IMR-90 (cell line): ENCODE results near the gene FHL2. TPM values are rescaled to one million over a fixed set of nuclear protein-coding genes. Genes with fewer than 3 reads are reported as not detected.

ENCODE experiments used
- ATAC-seq: fragments of 200-7000 bp; cut with Tn5 transposase; 2 replicates; pipeline ENCODE4 v1.9.1; 2020; ENCODE audit warnings: low read depth, mild to moderate bottlenecking, moderate library complexity
- BruUV-seq: library from RNA; stranded (reverse); fragments of 400-500 nt; replicated peaks from 2 replicates; lab custom pipeline; 2021; lab: Mats Ljungman, UMichigan
- CTCF ChIA-PET: fragments of 300-600 bp; formaldehyde crosslinking; extraction: SDS; loops from one replicate; lab custom pipeline; 2021; ENCODE audit warnings: antibody characterized with exemption; lab: Yijun Ruan, JAX
- POLR2A ChIA-PET: fragments of 300-600 bp; sonication (Branson Sonifier 250); formaldehyde crosslinking; loops from one replicate; lab custom pipeline; 2022; ENCODE audit warnings: antibody characterized with exemption; ENCODE audit not compliant: unreplicated experiment; lab: Charles Lee
- DNase-seq: peaks from one replicate; pipeline ENCODE4 v3.0.0; 2013
- H2AFZ ChIP-seq: replicated peaks from 2 replicates; pipeline ENCODE3; 2013; ENCODE audit warnings: low read length, mild to moderate bottlenecking; ENCODE audit not compliant: poor library complexity
- H2AK5ac ChIP-seq: 2 replicates; pipeline ENCODE4 v1.6.1; 2013; ENCODE audit warnings: low read depth, low read length, inconsistent platforms
- H2AK9ac ChIP-seq: replicated peaks from 2 replicates; pipeline ENCODE3; 2013; ENCODE audit warnings: mild to moderate bottlenecking, low read depth, low read length, moderate library complexity; ENCODE audit not compliant: poor library complexity
- H2BK120ac ChIP-seq: 2 replicates; pipeline ENCODE4 v1.6.1; 2013; ENCODE audit warnings: low read depth, low read length, inconsistent platforms
- H2BK15ac ChIP-seq: 3 replicates; pipeline ENCODE4 v1.6.1; 2013; ENCODE audit warnings: low read depth, low read length, inconsistent platforms
- H2BK20ac ChIP-seq: 2 replicates; pipeline ENCODE4 v1.6.1; 2013; ENCODE audit warnings: low read depth, mild to moderate bottlenecking, inconsistent platforms, low read length, moderate library complexity
- H2BK5ac ChIP-seq: 2 replicates; pipeline ENCODE4 v1.6.1; 2013; ENCODE audit warnings: mild to moderate bottlenecking, low read depth, low read length, inconsistent platforms; ENCODE audit not compliant: poor library complexity, severe bottlenecking
- H3K14ac ChIP-seq: replicated peaks from 2 replicates; pipeline ENCODE4 v1.6.1; 2013; ENCODE audit warnings: low read depth, low read length, inconsistent platforms
- H3K18ac ChIP-seq: 2 replicates; pipeline ENCODE4 v1.6.1; 2013; ENCODE audit warnings: low read depth, low read length, control low read depth
- H3K23ac ChIP-seq: 2 replicates; pipeline ENCODE4 v1.6.1; 2013; ENCODE audit warnings: low read depth, low read length, inconsistent platforms
- H3K27ac ChIP-seq: 2 replicates; pipeline ENCODE4 v1.5.1; 2013; ENCODE audit warnings: mild to moderate bottlenecking, control low read depth, low read length; ENCODE audit not compliant: insufficient read depth
- H3K27me3 ChIP-seq: 2 replicates; pipeline ENCODE4 v1.6.1; 2013; ENCODE audit warnings: low read length; ENCODE audit not compliant: control insufficient read depth, insufficient read depth
- H3K36me3 ChIP-seq: 2 replicates; pipeline ENCODE4 v1.6.1; 2013; ENCODE audit warnings: low read length, mixed read lengths; ENCODE audit not compliant: control insufficient read depth, insufficient read depth
- H3K4ac ChIP-seq: 2 replicates; pipeline ENCODE4 v1.6.1; 2013; ENCODE audit warnings: low read depth, low read length, inconsistent platforms
- H3K4me1 ChIP-seq: 2 replicates; pipeline ENCODE4 v1.6.1; 2013; ENCODE audit warnings: low read length, mixed read lengths; ENCODE audit not compliant: control insufficient read depth, insufficient read depth
- H3K4me2 ChIP-seq: 2 replicates; pipeline ENCODE4 v1.6.1; 2013; ENCODE audit warnings: low read depth, mild to moderate bottlenecking, control low read depth, low read length, moderate library complexity
- H3K4me3 ChIP-seq: 2 replicates; pipeline ENCODE4 v1.5.1; 2013; ENCODE audit warnings: low read depth, mild to moderate bottlenecking, control low read depth, low read length, moderate library complexity; ENCODE audit not compliant: insufficient read depth
- H3K56ac ChIP-seq: 2 replicates; pipeline ENCODE4 v1.6.1; 2013; ENCODE audit warnings: low read length, inconsistent platforms; ENCODE audit not compliant: insufficient read depth; ENCODE audit errors: extremely low read depth
- H3K79me1 ChIP-seq, 2 experiments: 2 replicates each; pipeline ENCODE4 v1.6.1; 2013; ENCODE audit warnings: low read length in 2 of 2, inconsistent platforms in 1 of 2, low read depth in 1 of 2
- H3K9ac ChIP-seq: 2 replicates; pipeline ENCODE4 v1.6.1; 2013; ENCODE audit warnings: low read depth, low read length, control low read depth
- H3K9me1 ChIP-seq: 2 replicates; pipeline ENCODE4 v1.6.1; 2013; ENCODE audit warnings: low read length, inconsistent platforms; ENCODE audit not compliant: insufficient read depth
- H3K9me3 ChIP-seq: 2 replicates; pipeline ENCODE4 v1.6.1; 2013; ENCODE audit warnings: low read length; ENCODE audit not compliant: control insufficient read depth, insufficient read depth
- H4K20me1 ChIP-seq: 2 replicates; pipeline ENCODE4 v1.6.1; 2013; ENCODE audit warnings: low read length, inconsistent platforms; ENCODE audit not compliant: insufficient read depth
- H4K5ac ChIP-seq: 2 replicates; pipeline ENCODE4 v1.6.1; 2013; ENCODE audit warnings: mild to moderate bottlenecking, low read depth, low read length, control low read depth
- H4K8ac ChIP-seq, 2 experiments: 2 replicates each; pipeline ENCODE4 v1.6.1; 2013; ENCODE audit warnings: low read depth in 2 of 2, low read length in 2 of 2, control low read depth in 1 of 2, inconsistent platforms in 1 of 2
- H4K91ac ChIP-seq: 2 replicates; pipeline ENCODE4 v1.6.1; 2013; ENCODE audit warnings: low read depth, low read length, inconsistent platforms; ENCODE audit not compliant: insufficient read depth
- FOS ChIP-seq: fragments of 150-350 bp; IDR thresholded peaks from 2 replicates; pipeline ENCODE4 v1.6.1; 2016; ENCODE audit warnings: low read depth, low read length
- RFX5 ChIP-seq: IDR thresholded peaks from 2 replicates; pipeline ENCODE4 v1.8.0; 2012; ENCODE audit warnings: low read depth, mild to moderate bottlenecking, low read length, moderate library complexity
- WGBS, 2 experiments: methylation state at CpG; one replicate each; pipeline versions ENCODE4 v1.1.5 to v1.1.7; 2013; ENCODE audit warnings: missing lambda C conversion rate in 2 of 2; ENCODE audit not compliant: insufficient read length in 1 of 2; ENCODE audit errors: extremely low coverage in 2 of 2; 5-methylcytosine and 5-hydroxymethylcytosine counted together
- dilution Hi-C: fragments of 300-500 bp; cut with HindIII; formaldehyde crosslinking; loops from one replicate; pipeline ENCODE4 v1.14.3; 2018; ENCODE audit warnings: low sequenced_read_pairs; ENCODE audit not compliant: unreplicated experiment
- in situ Hi-C: fragments of 300-500 bp; cut with MboI; formaldehyde crosslinking; loops from 3 replicates; pipeline ENCODE4 v1.14.3; 2019; ENCODE audit warnings: low sequenced_read_pairs, inconsistent platforms, mixed read lengths
- intact Hi-C: fragments of 100-400 bp; cut with micrococcal nuclease; formaldehyde crosslinking; loops from 2 replicates; pipeline ENCODE4 v1.10.0; 2022
- polyA plus RNA-seq, 3 experiments: library from polyadenylated mRNA; depleted of rRNA; stranded (reverse); fragments of >200 nt; gene quantifications; 2 replicates each; pipeline ENCODE4 v1.2.3, GENCODE V29; 2012; ENCODE audit warnings: low replicate concordance in 1 of 3
- total RNA-seq: library from RNA; depleted of rRNA; stranded (reverse); fragments of >200 nt; gene quantifications from 2 replicates; pipeline ENCODE4 v1.2.3, GENCODE V29; 2012

Gene FHL2
- total and polyA plus RNA-seq, 2 of the 4 experiments (the other 2 are of a cell fraction) = 464 to 550 TPM

DNA sequence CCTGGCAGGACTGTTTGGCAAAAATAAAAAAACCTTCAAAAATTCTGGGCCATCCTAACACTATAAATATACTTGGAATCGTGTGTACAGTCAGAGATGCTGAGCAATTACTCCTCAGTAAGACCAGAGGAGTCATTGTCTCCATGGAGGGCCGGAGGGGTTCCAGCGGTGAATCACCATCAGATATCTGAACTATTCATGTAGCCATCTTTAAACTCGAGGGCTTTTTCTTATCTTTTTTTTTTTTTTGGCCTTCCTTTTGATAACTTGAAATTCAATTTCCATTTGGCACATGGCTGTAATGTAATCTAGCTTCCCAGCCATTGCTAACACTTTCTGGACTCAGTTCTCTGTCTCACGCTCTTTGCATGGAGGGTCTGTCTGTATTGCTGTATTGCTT lies 7.4 kb upstream of the FHL2 start:
- H3K4me3 ChIP-seq = no peak overlapping the region
- peak overlapping the region; percentile 86 for H3K4ac ChIP-seq
- no peak overlapping the region for H3K23ac ChIP-seq
- H2BK5ac ChIP-seq = peak overlapping the region; percentile 94
- no peak overlapping the region for H2AK9ac ChIP-seq
- CTCF ChIA-PET = no interaction called here
- no peaks in the 10 kb centered on the region for H4K20me1 ChIP-seq
- H2BK20ac ChIP-seq = peak overlapping the region; percentile 89; the same call in 1 of the 2 replicates
- in situ Hi-C loops (no loop called here), dilution Hi-C loops (no loop called here), intact Hi-C loops (no loop called here)
- H3K9me3 ChIP-seq = no peaks in the 10 kb centered on the region
- ATAC-seq (peak; percentile 25), DNase-seq (peak; percentile 87)
- no CpG with 5 or more reads among the region's 5 CpGs for WGBS, 2 experiments
- H3K56ac ChIP-seq = peak overlapping the region; percentile 59
- H2AFZ ChIP-seq = no peak overlapping the region
- H3K4me2 ChIP-seq = no peak overlapping the region
- TF ChIP-seq FOS = peak; percentile 46; the same call in 1 of the 2 replicates
- TF ChIP-seq RFX5 = no peak
- no peaks in the 10 kb centered on the region for H3K27me3 ChIP-seq
- H4K91ac ChIP-seq = peak overlapping the region; percentile 75
- peak overlapping the region; percentile 92; the same call in 1 of the 2 replicates for H2AK5ac ChIP-seq
- peak overlapping the region; percentile 80 for H2BK120ac ChIP-seq
- BruUV-seq = no TSS peak
- H4K8ac ChIP-seq = peak overlapping the region; percentile 55 to 78
- H3K4me1 ChIP-seq = peaks cover 30% of the 10 kb centered on the region
- POLR2A ChIA-PET = no interaction called here
- no peak overlapping the region for H3K9ac ChIP-seq
- H2BK15ac ChIP-seq = peak overlapping the region; percentile 71; the same call in 1 of the 3 replicates
- H4K5ac ChIP-seq = peak overlapping the region; percentile 88; the same call in 1 of the 2 replicates
- H3K18ac ChIP-seq = peak overlapping the region; percentile 98
- peak overlapping the region; percentile 91 for H3K14ac ChIP-seq
- no peaks in the 10 kb centered on the region for H3K36me3 ChIP-seq
- peaks cover 9% of the 10 kb centered on the region; the same call in 1 of the 2 replicates for H3K9me1 ChIP-seq
- peaks cover 0 to 5% of the 10 kb centered on the region in 2 experiments; a peak in 2 of 4 replicates for H3K79me1 ChIP-seq
- H3K27ac ChIP-seq = no peak overlapping the region
